RPMI7951 (cell line): ENCODE data around the gene CPLX1. TPM values are rescaled to one million over a fixed set of nuclear protein-coding genes. Genes with fewer than 3 reads are reported as not detected.

ENCODE experiments used
- DNase-seq: peaks from one replicate; pipeline ENCODE4 v3.0.0-alpha.2; 2012; ENCODE audit warnings: low read depth
- total RNA-seq: library from RNA; depleted of rRNA; stranded (reverse); fragments of >200 nt; shearing (Covaris generic); gene quantifications from 2 replicates; pipeline ENCODE4 v1.2.3, GENCODE V29; 2014; rRNA removed

Gene CPLX1
- not detected in 2 replicates for total RNA-seq

DNA sequence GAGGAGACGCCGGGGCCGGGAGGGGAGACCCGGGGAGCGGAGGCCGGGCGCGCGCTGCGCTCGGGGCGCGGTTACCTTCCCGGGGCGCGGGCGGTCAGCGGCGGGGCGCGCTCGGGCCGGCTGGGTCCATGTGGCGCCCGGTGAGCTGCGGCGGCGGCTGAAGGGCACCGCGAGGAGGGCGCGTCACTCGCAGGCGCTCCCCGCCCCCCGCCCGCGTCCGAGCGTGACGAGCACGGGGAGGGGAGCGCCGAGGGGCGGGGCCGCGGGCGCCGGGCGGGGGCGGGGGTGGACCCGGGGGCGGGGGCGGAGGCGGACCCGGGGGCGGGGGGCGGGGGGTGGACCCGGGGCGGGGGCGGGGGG, at the start of gene CPLX1:
Gene CPLX1 (minus strand): TSS at position 159 of the 360 bp plus-strand sequence. CDS start 1,607 bp downstream, outside the sequence.
- no peak for DNase-seq

DNA sequence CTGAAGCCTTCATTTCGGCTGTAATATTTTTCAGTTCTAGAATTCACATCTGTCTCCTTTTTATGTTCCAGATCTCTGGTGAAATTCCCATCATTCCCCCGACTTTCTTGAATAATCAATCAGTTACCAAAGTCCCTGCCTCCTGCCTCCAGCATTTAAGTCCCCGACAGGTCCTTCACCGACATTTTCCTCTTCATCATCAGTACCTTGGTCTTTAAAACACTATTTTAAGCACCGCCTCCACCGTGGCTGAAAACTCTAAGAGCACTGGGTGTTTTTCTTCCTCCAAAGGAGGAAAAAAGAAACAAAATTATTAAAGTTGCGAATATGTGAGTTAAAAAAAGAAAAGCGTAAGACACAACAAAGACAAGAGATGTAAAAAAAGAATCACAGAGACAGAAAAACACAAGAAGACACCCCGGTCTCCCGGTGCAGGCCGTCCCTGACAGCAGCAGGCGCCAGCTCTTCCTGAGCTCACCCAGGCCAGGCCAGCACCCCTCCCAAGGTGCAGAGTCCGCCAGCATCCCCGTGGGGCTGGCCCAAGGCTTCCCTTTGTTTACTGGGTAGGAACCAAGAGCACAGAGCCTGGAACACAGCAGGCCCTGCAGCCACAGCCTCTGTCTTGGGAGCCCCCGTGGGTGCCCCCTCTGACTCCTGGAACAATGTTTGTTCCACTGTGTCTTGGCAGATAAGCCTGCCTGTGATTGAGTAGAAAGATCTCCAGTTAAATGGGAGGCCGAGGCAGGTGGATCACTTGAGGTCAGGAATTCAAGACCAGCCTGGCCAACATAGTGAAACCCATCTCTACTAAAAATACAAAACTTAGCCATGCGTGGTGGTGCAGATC, 49.3 kb upstream of the CPLX1 start:
- DNase-seq, result no peak

GRCh38 chr4:874056-874455, 48.1 kb upstream of the CPLX1 start:
- no peak for DNase-seq

DNA sequence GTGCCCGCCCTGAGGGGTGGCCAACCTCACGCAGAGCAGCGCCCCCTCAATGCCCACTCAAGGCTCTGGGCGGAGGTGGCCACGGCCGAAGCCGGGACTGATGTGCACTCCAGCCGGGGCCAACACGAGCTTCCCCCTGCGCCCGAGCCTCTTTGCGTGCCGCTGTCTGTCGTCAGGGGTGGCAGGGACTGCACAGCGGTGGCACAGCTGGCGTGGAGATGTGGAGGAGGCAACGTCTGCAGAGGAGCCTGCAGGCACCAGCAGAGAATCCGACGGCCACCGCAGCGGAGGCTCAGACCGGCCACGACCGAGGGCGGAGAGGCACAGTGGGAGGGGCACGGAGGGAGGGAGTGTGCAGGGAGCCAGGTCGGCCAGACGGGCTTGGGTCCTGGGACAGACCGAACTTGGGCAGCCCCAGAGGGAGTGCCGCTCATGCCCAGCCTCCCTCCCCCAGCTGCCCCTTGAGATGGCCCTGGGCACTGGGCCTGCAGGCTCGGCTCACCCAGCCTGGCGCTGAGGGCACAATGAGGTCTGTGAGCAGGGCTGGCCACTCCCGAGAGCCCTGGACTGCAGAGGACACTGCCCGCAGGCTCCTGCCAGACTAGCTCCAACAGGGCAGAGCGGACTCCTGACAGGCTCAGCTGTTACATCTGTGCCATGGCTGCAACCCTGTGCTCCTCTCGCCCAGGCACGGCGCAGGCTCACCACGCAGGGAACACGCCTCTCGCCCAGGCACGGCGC, 46.5 kb upstream of the CPLX1 start:
- no peak for DNase-seq

DNA sequence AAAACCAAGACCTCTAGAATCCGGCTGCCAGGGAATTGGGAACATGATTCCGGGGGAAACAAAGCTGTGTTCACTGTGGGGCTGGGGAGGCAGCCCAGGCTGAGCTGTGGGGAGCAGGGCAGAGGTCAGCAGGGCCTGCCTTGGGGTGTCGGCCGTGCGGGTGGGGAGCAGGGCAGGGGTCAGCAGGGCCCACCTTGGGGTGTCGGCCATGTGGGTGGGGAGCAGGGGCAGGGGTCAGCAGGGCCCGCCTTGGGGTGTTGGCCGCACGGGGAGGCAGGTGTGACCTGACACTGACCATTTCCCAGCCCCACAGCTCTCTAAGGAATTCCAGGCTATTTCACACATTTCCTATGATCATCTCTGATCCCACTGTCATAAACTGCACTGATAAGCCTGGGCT, 45.6 kb upstream of the CPLX1 start:
- DNase-seq, result no peak

DNA sequence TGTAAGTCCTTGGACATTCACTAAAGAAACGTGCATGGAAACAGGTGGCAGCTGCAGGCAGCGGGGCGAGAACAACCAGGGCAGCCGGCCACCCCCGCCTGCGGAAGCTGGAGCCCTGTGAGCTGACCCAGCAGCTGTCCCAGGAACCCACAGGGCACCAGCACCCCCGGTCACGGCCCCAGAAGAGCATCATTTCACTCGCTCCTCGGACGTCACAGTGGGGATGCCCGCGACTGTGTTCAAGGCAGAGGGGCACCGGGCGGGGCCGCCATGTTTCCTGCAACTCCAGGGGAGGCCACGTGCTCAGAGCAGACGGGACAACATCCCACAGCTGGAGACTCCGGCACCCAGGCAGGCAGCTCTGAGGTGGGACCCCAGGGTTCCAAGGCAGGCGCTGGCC, 45.0 kb upstream of the CPLX1 start:
- no peak for DNase-seq

DNA sequence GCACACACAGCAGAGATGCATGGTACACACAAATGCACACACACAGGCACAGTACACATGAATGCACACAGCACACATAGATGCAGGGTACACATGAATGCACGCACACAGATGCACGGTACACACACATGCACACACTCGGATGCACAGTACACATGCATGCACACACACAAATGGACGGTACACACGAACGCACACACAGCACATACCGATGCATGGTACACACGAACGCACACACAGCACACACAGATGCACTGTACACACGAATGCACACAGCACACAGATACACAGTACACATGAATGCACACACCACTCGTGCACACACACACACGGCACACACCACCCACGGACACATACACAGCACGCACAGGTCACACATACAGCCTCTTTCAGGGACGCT, 43.8 kb upstream of the CPLX1 start:
- DNase-seq, result no peak

DNA sequence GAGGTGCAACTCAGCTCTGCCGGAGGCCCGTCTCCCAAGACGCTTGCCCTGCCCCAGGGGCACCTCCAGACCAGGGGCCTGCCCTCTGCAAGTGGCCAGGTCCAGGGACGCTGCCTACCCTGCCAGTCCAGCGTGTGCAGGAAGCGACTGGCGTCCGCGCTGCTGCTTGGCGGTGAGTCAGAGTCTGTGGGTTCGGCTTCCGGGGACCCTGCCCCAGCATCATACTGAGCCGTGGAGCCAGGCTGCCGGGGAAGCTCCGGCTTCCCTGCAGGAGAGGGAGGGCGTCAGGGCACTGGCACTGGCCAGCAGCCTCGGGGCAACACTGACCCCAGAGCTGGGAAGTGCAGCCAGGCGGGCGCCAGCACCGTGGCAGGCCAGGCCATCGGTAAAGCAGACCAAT, 42.5 kb upstream of the CPLX1 start:
- DNase-seq, result no peak

DNA sequence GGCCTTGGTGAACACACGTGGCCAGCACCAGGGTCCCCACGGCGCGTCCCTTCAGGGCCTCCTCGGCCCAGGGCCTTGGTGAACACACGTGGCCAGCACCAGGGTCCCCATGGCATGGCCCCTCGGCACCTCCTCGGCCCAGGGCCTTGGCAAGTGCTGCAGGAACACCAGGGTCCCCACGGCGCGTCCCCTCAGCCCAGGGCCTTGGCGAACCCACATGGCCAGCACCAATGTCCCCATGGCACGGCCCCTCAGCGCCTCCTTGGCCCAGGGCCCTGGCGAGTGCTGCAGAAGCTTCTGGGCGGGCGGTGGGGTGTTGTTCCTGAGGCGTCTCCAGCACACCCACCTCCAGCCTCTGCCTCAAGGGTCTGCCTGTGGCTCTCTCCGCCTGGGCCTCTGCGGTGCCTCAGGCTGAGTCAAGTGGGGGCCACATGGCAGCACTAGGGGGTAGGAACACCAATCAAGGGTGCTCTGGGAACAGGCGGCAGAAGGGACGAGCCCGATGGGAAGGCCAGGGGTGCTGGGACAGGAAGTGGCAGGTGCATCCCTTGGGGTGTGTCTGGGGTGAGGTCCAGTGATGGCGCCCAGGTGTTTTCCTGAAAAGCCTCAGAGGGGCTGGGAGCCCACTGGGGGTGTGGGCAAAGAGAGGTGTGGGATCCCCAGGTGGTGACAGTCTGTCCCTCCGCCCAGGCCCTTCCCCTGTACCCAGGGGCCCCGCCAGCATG, 41.8 kb upstream of the CPLX1 start:
- no peak for DNase-seq

GRCh38 chr4:866761-867390, 40.9 kb upstream of the CPLX1 start:
- no peak for DNase-seq

DNA sequence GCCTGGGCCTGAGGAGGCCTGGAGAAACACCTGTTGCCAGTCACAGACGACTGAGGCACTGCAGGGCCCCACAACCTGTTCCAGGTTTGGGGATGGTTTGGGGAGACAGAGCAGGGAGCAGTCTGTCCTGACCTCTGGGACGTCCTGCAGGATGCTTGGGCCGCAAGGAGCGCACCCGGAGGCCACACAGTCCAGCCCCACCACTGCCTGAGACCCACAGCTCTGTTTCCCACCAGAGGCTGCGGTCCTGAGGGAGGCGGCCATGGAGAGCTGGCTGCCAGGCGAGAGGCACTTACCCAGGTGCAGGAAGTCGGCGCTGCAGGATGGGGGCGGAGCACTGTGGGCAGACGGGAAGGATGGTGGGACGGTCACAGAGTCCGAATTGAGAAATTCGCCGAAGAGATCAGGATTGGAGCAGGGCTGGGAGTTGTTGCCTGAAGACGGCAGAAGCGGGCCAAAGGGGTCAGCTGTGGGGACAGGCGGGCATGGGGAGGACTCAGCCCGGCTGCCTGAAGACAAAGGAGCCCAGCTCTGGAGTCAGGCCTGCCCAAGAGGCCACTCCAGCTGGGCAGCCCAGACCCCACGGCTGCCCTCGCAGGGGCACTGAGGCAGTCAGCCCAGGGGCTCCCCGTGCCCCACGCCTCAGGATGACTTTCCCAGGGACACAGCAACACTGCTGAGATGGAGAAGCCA, 40.3 kb upstream of the CPLX1 start:
- no peak for DNase-seq

DNA sequence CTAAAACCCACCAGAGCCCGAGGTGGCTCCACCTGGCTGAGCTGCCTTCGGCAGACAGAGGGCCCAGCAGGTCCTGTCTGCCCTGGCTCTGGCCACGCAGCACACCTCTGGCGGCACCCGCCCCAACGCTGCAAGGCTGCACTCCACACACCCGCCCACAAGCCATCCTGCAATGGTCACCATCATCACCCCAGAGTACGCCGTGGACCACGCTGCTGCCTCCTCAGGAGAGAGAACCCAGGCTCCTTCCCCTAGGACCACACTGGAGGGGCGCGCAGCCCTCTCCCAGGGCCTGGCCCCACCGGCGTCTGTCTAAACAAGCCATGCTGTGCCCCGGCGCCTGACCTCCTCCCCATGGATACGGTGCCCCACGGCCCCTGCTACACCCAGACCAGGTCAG, 39.6 kb upstream of the CPLX1 start:
- no peak for DNase-seq

- no peak for DNase-seq
Measured at GRCh38 chr4:865121-865465, 39.2 kb upstream of the CPLX1 start.

GRCh38 chr4:864456-865120, 38.7 kb upstream of the CPLX1 start:
- no peak for DNase-seq

DNA sequence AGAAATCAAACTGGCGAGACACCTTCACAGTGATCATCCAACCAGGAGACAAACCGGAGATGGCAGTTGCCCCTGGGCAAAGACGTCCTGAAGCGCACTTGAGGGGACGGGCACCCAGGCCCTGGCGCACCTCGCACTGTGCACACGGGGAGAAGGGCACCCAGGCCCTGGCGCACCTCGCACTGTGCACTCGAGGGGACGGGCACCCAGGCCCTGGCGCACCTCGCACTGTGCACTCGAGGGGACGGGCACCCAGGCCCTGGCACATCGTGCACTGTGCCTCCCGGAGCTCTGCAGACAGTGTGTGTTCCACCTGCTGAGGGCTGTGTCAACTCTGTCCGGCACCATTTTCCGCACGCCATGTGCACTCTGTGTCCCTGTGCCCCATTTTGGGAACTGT, 34.6 kb upstream of the CPLX1 start:
- DNase-seq, result no peak

DNA sequence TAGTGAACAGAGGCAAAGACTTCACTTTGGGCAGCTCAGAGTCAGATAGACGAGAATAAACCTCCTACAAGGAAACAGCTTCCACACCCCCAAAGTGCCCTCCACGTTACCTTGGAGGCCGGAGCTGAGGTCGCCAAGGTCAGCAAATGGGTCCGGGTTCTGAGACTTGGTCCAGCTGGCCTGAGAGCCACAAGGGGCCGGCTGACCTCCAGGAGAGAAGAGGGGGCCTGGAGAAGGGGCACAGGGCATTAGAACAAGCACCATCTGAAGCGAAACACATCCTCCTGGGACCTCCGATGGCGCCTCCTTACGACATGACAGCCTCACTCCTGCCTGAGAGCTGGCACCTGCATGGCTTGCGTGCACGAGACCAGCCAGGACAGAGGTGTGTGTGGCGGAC, 33.6 kb upstream of the CPLX1 start:
- DNase-seq, result no peak

DNA sequence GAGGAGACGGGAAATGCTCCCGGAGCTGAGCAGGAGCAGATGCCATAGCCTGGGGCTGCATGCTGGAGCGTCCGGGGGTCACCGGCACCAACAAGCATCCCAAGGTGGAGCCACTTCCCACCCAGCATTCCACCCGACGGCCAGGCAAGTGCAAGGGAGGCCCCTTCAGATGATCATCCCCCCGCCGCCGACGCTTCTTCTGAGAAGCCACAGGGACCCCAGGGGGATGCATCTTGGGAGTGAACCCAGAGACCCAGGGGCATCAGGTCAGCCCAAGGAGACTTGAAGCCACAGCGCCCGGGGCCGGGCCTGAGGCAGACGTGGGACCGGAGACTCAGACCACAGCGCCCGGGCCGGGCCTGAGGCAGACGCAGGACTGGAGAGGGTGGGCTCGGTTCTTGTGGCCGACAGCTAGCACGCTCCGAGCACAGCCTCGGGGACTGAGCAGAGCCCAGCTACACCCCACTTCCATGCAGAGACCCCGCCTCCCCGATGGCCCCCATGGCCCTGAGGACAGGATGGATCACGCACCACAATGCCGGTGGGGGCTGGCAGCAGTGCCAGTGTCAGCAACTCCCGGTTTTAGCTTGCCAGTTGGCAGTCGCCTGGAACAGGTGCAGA, 33.0 kb upstream of the CPLX1 start:
- no peak for DNase-seq

DNA sequence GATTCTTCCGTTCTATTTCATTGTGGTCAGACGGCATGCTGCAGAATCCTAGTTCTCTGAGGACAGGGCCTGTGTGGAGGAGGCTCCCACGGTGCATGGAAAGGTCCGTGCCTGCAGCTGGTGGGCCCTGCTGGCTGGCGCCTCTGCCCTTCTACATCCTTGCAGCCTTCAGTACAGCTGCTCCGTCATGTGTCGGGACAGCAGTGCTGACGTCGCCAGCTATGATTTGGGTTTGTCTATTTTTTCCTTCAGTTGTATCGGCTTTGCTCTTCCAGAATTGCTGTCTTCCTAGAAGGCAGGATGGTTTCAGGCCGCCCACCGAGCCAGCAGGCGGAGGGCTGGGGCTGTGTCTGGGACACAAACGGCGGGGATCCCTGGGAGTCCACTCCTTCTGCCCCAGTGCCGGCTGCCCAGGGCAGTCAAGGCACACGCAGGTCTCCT, 32.1 kb upstream of the CPLX1 start:
- no peak for DNase-seq

DNA sequence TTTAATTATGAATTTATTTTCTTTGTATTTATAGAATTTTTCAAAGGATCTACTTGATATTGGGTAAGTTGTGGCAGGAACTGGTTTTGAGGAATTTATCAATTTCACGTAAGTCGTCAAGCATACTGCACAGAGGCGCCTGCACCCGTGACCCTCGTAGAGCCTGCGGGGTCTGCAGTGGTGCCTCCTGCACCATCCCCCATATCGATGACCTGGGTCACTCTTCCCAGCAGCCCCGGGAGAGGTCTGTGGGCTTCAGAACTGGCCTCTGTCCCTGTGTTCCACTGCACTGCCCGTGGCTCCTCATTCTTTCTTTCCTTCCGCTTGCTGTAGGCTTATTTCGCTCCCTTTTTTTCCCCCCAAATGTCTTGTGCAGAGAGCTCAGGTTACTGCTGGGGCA, 31.5 kb upstream of the CPLX1 start:
- no peak for DNase-seq

GRCh38 chr4:856225-856901, 30.4 kb upstream of the CPLX1 start:
- no peak for DNase-seq
